Stimulated activated CD8-positive, alpha-beta memory T cell treated with anti-CD3 and anti-CD28 coated beads, Interleukin-7, amount 100 ng/mL, for 1 hour (primary cell): ENCODE measurements around the gene GLIS1.

Source experiments
- DNase-seq, 2 donors: peaks; one replicate each; pipeline ENCODE4 v3.0.0-alpha.2; 2020; ENCODE audit warnings: low read depth in 2 of 2

Gene GLIS1

DNA sequence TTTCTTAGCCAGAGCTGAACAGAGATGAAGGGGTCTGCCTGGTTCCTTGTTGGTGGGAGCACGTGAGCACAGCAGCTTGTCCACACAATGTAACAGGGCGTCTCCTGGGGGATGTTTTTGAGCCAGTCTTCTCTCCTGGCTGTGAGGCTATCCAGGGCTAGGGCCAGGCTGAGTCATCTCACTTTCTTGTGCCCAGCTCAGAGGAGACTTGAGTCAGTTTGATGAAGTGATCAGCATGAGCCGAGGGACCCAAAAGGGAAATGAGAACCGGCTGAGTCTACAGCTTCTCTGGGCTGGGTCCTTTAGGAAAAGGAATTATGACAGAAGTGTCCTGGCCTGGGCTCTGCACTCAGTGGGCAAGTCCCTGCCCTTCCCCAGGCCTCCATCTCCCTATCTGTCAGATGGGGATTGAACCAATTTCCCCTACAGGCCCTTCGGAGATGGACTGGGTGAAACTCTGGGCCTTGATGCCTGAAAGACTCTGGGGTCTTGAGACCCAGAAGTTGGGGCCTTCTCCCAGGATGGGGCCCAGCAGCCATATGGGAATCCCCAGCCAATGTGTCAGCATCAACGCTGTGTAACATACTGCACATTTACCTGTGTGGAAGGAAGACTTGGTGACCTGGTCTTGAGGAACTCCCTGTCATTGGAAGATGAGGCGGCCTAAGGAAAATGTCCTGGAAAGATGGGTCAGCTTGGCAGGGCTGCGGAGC, 243.2 kb downstream of the GLIS1 start:
- no peak for DNase-seq

DNA sequence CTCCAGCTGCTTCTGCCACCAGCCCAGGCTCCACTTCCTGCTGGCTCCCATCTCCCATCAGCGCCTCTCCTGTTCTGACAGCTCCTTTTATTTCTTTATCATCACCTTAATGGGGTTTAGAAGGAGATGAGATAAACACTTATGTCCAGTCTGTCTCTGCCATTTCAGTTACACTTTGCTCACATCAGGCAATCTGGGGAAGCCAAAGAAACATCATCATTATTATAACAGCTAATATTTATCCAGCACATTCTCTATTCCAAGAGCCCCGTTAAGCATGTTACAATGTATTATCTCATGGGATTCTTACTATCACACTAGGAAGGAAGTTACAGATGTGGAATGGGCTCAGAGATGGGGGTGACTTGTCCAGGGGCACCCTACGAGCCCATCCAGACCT, 248.6 kb downstream of the GLIS1 start:
- DNase-seq, result no peak

DNA sequence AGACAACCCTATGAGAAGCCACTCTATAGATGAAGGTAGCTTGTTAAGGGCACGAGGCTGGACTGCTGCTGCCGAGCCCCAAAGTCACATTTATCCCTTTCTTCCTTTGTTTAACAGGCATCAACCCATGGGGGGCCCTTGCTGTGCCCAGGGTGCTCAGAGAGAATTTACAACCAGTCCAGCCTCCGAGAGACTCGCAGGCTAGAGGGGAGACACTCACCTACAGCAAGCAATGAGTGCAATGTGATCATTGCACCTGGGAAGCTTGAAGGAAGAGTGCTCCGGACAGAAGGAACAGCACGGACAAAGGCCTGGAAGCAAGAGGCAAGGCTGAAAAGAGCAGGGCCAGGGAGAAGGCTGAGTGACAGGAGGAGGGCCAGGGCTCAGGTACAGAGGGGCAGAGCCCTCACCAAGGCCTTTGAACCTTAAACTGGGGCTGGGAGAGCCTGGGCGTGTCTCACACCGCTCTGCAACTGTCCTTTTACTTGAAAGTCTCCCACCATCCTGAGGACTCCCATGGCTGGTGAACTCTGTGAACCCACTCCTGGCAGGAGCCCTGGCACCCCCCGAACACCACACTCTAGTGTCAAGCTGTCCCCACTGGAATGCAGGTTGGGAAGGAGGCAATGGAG, 252.5 kb downstream of the GLIS1 start:
- no peak for DNase-seq

DNA sequence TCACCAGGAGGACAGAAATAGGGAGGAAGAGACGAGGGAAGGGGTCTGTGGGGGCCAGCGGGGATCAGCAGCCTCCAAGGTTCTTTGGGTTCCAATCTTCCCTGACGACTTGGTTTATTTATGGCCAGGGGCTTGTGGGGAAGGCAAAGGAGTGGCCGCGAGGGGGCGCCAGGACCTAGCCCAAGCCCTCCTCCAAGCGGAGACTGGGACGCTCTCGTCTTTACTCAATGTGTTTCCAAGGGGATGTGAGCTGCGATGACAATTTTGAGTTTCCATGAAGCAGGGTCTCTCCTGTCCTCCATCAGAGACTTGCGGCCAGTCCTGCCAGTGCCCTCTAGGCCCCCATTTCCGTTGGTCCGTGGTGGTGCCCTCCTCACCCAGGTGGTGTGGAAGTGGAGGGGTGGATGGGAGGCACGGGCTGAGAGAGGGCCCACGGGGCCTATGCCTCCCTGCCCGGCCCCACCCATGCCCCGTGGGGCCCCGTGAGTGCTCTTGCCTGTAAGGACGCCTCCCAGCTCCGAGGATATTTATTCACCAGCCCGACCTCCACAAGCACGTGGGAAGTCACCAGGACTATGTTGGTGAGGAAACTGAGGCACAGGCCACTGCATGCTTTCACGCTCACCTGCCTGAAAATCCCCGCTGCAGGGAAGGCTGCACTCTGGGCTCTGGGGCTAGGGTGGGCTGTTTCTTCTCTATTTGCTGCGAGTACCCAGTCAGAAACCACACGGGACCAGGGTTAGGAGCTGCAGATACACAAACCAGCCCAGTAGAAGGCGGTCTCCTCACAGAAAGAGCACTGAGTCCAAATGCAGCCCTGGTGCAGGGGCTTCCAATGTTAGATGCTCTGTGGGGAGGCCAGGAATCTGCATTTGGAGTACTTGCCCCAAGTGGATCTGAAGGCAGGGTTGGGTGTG, 253.2 kb downstream of the GLIS1 start:
- DNase-seq, result peak; percentile 25 to 28

DNA sequence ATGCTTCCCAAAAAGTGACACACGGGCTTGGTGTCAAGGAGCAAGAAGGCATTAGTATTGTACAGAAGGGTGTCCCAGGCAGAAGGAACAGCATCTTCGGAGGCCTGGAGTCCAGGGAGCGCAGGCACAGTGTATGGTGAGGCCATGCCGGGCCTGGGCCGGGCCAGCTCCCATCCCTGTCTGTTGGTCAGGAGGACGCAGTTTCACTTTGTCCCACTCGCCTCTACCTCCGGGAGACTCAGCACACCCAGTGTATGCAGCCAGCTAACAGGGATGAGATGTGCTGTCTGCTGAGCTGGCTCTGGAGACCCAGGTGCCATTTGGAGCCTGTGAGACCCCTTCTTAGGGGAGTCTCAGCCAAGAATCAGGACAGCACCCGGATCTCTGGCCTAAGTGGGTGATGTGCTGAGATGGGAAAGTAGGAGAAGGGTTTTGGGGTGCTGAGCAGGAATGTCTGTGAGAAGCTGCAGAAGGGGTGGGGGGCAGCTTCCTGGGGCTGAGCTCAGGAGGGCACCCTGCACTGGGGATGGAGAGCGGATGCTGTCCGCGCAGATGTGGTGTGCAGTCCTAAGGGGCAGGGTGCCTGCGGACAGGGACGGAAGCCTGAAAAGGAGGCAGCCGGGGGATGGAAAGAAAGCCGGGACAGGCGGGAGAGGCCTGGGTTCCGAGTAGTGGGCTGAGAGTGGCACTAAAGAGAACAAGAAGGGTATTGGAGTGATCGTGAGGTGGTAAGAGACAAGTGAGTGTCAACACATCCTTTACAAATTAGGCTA, 254.1 kb downstream of the GLIS1 start:
- no peak for DNase-seq

DNA sequence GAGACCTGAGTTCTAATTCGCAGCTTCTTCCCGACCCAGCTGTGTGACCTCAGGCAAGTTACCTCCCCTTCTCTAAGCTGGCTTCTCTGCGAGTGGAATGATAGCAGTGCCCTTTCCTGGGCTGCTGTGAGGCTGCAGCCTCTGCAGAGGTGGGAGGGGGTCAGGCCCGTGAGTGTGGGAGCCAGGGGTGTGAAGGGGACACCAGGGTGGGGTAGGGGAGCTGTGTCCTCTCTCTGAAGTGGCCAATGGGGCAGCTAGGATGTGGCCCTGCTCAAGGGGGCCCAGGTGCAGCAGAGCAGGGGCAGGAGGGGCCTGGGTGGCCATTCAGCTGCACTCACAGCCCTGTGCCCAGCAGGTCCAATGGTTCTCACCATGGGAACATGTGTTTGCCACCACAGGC, 255.3 kb downstream of the GLIS1 start:
- no peak for DNase-seq

DNA sequence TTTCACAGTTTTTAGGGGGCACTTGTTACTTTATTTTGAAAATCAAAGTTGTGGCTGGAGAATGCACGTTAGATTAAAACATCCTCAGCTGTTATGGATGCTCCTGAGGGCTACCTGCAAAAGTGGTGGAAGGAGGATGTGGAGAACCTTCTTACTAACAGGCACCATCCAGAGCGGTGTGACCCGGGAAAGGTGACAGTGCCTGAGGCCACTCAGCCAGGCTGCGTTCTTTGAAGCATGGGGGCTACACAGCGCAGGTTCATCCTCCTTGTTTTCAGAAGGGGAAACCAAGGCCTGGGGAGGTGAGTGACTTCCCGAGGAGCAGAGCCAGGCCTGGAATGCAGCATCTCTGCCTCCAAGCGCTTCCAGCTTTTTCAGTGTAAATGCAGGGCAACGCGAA, 255.8 kb downstream of the GLIS1 start:
- DNase-seq, result no peak

DNA sequence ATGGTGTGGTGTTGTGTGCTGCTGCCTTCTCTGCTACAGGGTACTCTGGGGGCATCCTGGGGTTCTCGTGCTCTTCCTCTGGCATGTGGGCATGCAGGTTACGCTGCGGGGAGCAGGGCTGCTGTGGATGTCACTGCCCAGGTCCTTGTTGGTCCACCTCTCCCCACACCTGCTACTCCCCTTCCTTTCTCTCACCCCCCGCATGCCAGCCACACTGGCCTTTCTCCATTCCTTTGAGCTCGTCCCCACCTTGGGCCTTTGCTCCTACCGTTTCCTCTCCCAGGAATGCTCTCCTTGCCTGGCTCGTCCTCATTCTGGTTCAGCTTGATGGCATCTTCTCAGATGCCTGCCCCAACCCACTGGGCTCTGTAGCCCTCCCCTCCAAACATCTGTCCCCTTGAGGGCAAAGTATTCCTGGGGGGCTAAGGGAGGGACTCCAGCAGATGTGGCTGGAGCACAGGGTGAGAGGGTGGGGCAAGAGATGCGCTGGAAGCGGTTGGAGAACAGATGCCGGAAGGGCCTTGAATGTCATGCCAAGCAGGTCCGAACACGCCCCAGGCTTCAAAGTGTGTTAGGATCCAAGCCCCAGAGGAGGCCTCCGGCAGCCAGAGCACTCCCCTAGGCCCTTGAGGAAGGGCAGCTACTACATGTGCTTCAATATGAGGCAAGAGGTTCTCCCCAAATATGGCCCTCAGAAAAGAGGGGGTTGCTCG, 256.4 kb downstream of the GLIS1 start:
- DNase-seq, result no peak

DNA sequence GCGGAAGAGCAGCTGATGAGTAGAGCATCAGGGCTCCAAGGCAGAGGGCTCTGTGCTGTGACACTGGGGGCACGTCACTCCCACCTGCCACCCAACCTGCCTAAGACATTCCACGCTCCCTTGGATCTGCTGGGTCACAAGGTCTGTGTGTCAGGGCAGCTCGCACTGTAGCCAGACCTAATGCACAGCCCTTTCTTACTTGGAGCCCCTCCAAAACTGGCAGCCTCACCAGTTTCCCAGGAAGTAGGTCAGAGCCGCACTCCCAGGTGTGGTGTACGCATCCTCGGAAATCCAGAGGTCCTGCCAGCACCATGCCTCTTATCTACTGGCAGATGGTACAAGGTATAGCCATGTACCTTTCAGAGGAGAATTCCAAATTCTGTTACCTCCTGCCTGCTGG, 257.5 kb downstream of the GLIS1 start:
- no peak for DNase-seq

DNA sequence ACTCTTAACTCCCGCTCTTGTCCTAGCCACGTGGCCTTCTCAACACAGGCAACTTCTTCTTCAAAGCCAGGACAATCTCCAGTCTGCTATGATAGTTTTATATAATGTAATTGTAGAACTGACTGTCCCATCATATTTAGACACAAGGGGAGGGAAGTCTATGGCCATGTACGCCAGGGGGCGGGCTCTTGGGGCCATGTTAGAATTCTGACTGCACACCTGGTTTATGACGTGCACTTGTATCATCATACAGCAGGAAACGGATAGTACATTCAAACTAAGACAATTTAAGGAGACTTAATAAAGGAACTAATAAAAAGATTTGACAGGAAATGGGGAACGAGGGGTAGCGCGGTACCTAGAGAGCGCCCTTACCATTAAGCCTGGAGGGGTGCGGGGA, 258.3 kb downstream of the GLIS1 start:
- no peak for DNase-seq

DNA sequence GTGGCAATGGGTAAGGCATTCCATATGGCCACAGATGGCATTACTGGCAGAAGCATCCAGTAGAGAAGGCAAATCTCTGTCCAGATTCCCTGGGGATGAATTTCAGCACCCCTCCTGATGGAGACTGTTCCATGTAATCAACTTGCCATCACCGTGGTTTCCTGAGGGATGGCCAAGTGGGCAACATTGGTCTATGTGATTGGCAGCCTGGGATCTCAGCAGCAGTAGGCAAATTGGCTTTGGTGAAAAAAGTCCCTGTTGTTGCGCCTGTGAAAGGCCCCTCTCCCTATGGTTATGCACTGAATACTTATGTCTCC, 260.5 kb downstream of the GLIS1 start:
- DNase-seq, result no peak

DNA sequence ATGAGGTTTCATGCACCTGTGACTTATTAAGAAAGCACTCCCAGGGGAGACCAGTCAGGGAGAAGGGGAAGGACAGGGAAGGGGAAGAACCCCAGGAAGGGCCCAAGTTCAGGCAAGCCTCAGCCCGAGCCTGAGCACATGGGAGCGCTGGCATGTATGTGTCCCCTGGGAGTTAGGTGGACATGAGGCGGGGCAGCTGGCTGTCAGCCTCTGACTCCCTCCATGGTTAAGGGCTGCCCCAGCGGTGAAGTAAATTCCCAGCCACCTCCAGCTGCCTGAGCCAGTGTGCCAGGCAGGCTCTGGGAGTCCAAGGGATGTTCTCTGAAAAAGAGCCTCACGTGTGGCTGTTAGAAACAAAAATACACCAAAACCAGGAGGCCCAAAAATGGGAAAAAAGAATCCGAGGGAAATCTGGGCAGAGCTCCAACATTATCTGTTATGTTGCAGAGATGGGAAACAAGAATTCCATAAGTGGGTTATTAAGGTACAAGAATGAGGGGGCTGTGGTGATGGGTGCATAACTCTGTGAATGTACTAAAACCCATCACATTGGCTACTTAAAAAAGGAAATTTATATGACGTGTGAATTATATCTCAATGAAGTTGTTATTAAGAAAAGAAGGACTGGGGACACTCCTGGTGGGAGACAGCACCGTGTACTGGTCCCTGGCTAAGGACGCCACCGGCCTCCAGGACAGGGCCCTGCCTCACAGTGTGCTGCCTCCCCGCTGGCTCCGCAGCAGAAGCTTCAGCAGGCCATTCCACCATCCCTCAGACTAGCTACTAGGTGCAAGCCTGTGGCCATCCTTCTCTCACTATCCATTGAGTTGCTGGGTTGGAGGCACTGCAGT, 261.1 kb downstream of the GLIS1 start:
- no peak for DNase-seq

DNA sequence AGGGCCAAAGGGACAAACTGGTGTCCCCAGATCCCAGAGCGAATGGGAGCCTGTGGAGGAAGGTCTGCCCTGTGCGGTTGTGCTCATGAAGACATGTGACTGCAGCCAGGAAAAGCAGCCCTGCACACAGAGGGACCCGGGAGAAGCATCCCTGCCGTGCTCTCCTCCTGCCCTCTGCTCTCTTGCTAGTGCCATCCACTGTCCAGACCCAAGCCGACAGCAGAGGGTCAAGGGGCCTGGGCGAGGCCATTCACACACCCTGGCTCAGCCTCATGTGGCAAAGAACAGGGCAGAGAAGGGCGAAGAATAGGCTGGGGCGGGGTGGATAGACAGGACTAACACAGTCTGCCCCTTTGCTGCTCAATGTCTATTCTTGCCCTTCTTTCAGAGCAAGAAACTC, 262.4 kb downstream of the GLIS1 start:
- DNase-seq, result no peak

DNA sequence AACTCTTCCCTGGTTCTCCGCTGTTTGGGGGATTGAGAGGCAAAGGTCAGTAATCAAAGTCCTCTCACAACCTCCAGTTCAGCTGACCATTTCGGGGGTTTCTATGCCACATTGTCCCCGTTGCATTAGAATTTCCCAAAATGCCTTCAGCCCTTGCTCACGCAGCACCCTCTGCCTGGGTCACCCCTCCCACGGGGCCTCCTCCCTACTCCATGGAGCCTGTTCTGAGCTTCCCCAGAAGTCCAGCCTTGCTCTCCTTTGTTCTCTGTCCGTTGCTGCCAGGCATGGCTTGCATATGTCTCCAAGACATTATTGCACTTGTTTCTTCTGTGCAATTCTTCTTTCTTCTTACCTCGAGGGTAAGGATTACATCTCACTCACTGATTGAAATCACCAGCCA, 263.3 kb downstream of the GLIS1 start:
- DNase-seq, result no peak

DNA sequence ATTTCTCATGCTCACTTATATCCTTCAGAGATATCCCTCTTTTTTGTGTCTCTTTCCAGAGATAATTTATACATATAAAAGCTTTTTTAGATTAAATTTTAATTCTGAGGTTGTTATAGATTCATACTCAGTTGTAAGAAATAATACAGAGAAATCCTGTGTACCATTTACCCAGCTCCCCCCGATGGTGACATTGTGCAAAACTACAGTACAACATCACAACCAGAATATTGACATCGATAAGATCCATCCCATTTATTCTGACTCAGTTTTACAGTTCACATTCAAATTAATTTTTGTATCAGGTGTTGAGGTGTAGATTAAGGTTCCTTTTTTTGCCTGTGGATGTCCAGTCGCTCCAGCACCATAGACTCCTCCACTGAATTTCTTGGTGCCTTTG, 265.5 kb downstream of the GLIS1 start:
- no peak for DNase-seq

DNA sequence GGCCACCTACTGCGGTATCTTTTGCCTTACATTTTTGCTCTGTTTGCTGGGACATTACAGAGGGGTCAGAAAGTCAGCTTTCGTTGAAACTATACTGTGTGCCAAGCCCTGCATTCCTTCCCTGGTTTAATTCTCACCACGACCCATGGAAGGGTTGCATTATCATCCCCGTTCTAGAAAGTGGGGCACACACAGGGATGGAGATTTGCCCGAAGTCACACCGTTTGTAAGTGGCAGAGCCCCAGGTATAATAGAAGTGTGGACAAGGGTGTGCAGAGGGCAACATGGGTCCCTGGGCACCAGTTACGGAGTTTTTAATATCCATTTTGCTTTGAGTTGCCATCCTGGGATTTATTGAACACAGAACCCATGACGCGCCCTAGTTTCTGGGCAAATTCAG, 268.0 kb downstream of the GLIS1 start:
- DNase-seq, result no peak

DNA sequence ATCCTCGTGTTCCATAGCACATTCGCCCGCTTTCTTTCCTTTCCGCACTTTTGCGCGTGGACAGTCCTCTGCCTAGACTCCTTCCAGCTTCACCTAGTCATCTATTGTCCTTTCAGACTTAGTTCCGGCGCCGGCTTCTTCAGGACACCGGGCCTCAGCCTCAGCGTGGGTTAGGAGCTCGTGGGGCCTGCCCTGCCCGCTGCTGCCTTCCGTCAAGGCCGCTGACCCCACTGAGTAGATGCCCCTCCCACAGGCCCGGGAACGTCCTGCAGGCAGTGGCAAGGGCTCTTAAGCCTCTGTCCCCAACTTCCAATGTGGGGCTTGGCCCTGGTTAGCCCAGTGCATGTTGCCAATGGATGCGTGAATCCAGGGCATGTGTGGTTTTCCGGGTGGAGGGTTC, 268.4 kb downstream of the GLIS1 start:
- DNase-seq, result no peak

DNA sequence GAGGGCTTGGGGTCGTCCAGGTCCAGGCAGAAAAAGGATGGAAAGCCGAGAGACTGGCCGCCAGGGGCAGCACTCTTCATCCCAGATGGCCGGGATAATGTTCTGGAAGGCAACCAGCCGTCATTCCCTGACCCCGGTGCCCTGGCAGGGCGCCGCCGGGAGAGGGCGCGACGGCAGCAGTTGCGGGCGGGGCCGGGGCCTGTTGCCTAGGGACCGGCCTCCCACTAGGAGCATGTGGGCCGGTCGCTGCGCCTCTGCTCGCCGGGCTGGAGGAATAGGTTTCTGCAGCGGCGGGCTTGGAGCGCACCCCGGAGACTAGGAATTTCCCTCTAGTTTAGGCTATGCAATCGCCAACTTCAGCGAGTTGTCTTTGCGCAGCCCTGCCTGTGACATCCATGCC, 268.8 kb downstream of the GLIS1 start:
- no peak for DNase-seq

DNA sequence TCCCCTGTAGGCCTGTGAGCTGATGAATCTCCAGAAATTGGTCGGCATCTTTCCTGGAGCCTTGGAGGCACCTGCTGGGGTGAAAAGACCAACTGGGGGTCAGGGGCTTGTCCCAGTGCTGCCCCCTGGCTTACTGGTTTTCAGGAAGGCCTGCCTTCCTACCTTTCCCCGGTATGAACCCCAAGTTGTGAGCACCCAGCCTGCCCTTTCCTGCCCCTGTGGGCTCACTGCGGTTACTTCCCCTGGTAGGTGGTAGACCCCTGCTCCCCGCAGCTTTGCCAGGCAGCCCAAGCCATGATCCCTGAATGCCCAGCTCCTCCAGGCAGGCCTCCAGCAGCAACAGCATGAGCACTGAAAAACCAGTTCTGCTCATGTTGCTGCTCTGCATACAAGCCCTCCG, 269.6 kb downstream of the GLIS1 start:
- DNase-seq, result no peak

DNA sequence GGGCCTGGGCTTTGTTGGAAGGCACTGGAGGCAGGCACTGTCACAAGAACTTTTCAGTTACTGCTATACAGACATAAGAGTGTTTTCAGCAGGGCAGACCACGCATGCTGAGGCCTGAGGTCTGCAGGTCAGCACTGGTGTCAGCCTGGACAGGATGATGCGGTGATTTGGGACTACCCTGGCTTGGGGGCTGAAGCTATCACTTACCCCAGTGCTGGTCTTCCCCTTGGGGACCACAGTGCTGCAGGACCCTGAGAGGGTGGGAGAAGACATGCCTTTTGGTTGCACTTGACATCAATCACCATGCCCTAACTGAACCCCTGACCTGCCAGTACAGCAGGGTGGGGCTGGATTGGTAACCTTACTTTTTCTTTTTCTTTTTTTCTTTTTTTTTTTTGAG, 270.6 kb downstream of the GLIS1 start:
- no peak for DNase-seq

DNA sequence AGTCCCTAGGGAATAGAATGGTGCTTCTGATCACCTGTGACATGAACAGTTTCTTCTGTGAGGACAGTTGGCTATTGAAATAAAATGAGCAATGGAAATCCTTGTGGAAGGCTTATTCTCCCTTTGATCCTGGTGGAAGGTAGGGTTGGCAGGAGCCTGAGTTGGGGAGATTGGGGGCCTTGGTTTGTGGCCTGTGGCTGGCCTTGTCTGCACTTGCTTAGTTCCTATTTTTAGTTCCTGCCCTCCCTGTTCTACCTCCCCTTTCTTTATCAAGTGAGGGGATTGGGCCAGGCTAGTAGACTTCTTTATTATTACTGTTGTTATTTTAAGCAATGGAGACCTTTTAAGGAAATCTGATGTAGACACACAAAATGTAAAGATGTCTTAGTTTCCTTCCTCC, 271.6 kb downstream of the GLIS1 start:
- DNase-seq, result no peak
